GM20431 (cell line): ENCODE measurements around the gene LYRM4.

Experiments
- in situ Hi-C: fragments of 300-500 bp; cut with MseI, MboI; formaldehyde crosslinking; loops from one replicate; pipeline ENCODE4 v1.15.0; 2020; ENCODE audit warnings: low sequenced_read_pairs; ENCODE audit not compliant: unreplicated experiment

Gene LYRM4

GRCh38 chr6:5260661-5261544 is at the start of gene LYRM4, which contains the start of gene FARS2:
TSS of gene LYRM4 (minus strand) at chr6:5260950. CDS start at chr6:5260733, 217 bp downstream.
TSS of gene FARS2 (plus strand) at chr6:5261513.
- in situ Hi-C loops = no loop called here

GRCh38 chr6:5308066-5308465 is 47.3 kb upstream of the LYRM4 start:
- in situ Hi-C loops = no loop called here

- in situ Hi-C loops = no loop called here
Observed at GRCh38 chr6:5307058-5307457, 46.3 kb upstream of the LYRM4 start.

- in situ Hi-C loops = no loop called here
Observed at GRCh38 chr6:5305968-5306626, 45.3 kb upstream of the LYRM4 start.

GRCh38 chr6:5303682-5304081 is 42.9 kb upstream of the LYRM4 start:
- in situ Hi-C loops = no loop called here

- in situ Hi-C loops = no loop called here
Observed at GRCh38 chr6:5302995-5303622, 42.4 kb upstream of the LYRM4 start.

GRCh38 chr6:5302220-5302946 is 41.6 kb upstream of the LYRM4 start:
- in situ Hi-C loops = no loop called here

- in situ Hi-C loops = no loop called here
Observed at GRCh38 chr6:5300206-5300764, 39.5 kb upstream of the LYRM4 start.

- in situ Hi-C loops = no loop called here
Observed at GRCh38 chr6:5295623-5296022, 34.9 kb upstream of the LYRM4 start.

GRCh38 chr6:5294392-5295211 is 33.9 kb upstream of the LYRM4 start:
- in situ Hi-C loops = no loop called here

GRCh38 chr6:5293692-5294091 is 32.9 kb upstream of the LYRM4 start:
- in situ Hi-C loops = no loop called here

- in situ Hi-C loops = no loop called here
Observed at GRCh38 chr6:5292154-5292553, 31.4 kb upstream of the LYRM4 start.

GRCh38 chr6:5290500-5290899 is 29.8 kb upstream of the LYRM4 start:
- in situ Hi-C loops = no loop called here

GRCh38 chr6:5290097-5290496 is 29.3 kb upstream of the LYRM4 start:
- in situ Hi-C loops = no loop called here

- in situ Hi-C loops = no loop called here
Observed at GRCh38 chr6:5287966-5288297, 27.2 kb upstream of the LYRM4 start.

GRCh38 chr6:5287205-5287965 is 26.6 kb upstream of the LYRM4 start:
- in situ Hi-C loops = no loop called here

- in situ Hi-C loops = no loop called here
Observed at GRCh38 chr6:5286780-5287179, 26.0 kb upstream of the LYRM4 start.

GRCh38 chr6:5285526-5285925 is 24.8 kb upstream of the LYRM4 start:
- in situ Hi-C loops = no loop called here

- in situ Hi-C loops = no loop called here
Observed at GRCh38 chr6:5285081-5285480, 24.3 kb upstream of the LYRM4 start.
